Lung (tissue), 12 donors: Measurements from ENCODE around the gene ADK. TPM values are rescaled to one million over a fixed set of nuclear protein-coding genes. Genes with fewer than 3 reads are reported as not detected.
"Not testable (repeated sequence)": the region's sequence is repeated elsewhere in the genome, so short reads cannot be mapped to it uniquely, and the experiment has no call there.

Experiments used
- ATAC-seq: fragments of 200-7000 bp; cut with Tn5 transposase; one replicate; pipeline ENCODE4 v1.9.1; 2020; ENCODE audit warnings: moderate number of reproducible peaks; ENCODE audit not compliant: insufficient read depth, low FRiP score
- DNase-seq, 3 donors: peaks; one replicate each; pipeline ENCODE4 v3.0.0-alpha.2; 2013 to 2017
- H3K27ac ChIP-seq, 2 donors: one replicate each; pipeline ENCODE4 v1.5.1; 2013; ENCODE audit warnings: mild to moderate bottlenecking in 2 of 2, moderate library complexity in 2 of 2, control low read depth in 1 of 2, inconsistent platforms in 1 of 2, low read depth in 1 of 2, low read length in 1 of 2
- H3K27me3 ChIP-seq, 3 donors: one replicate each; pipeline ENCODE4 v1.5.1; 2013; ENCODE audit warnings: low read length in 2 of 3; ENCODE audit not compliant: control insufficient read depth in 3 of 3, insufficient read depth in 3 of 3
- H3K36me3 ChIP-seq, 4 donors: one replicate each; pipeline ENCODE4 v1.5.1; 2013; ENCODE audit warnings: low read length in 4 of 4, mild to moderate bottlenecking in 1 of 4, moderate library complexity in 1 of 4; ENCODE audit not compliant: control insufficient read depth in 4 of 4, insufficient read depth in 4 of 4
- H3K4me1 ChIP-seq, 5 donors: one replicate each; pipeline ENCODE4 v1.5.1; 2013; ENCODE audit warnings: low read length in 5 of 5, mild to moderate bottlenecking in 2 of 5, moderate library complexity in 1 of 5; ENCODE audit not compliant: control insufficient read depth in 5 of 5, insufficient read depth in 5 of 5
- H3K4me3 ChIP-seq: one replicate; pipeline ENCODE4 v1.5.1; 2013; ENCODE audit warnings: mild to moderate bottlenecking, control low read depth, moderate library complexity
- H3K9ac ChIP-seq, 2 donors: one replicate each; pipeline ENCODE4 v1.5.1; 2013; ENCODE audit warnings: low read length in 2 of 2, control low read depth in 1 of 2; ENCODE audit not compliant: insufficient read depth in 1 of 2
- H3K9me3 ChIP-seq, 4 donors: one replicate each; pipeline ENCODE4 v1.5.1; 2013; ENCODE audit warnings: low read length in 3 of 4, mild to moderate bottlenecking in 1 of 4, moderate library complexity in 1 of 4; ENCODE audit not compliant: control insufficient read depth in 4 of 4, insufficient read depth in 3 of 4
- CTCF ChIP-seq: IDR thresholded peaks from 2 replicates; pipeline ENCODE4 v1.5.1; 2012; ENCODE audit warnings: mild to moderate bottlenecking; ENCODE audit errors: control extremely low read depth, extremely low read depth
- WGBS, 2 donors: extraction: QIAGEN DNeasy Blood & Tissue Kit; methylation state at CpG; one replicate each; pipeline ENCODE4 v1.1.7; 2013; 5-methylcytosine and 5-hydroxymethylcytosine counted together
- polyA plus RNA-seq, 2 donors: library from polyadenylated mRNA; stranded (reverse); fragments of 200-250 nt; gene quantifications; one replicate each; pipeline ENCODE4 v1.2.1, GENCODE V29; 2013
- total RNA-seq, 2 donors: library from RNA; depleted of rRNA in 1 of 2; stranded (reverse); fragments of >200 nt in 1 of 2; gene quantifications; one replicate each; pipeline ENCODE4 v1.2.1, GENCODE V29; 2014 to 2021
- donor health status: control.
- donor health status: control.
- donor health status: Bipolar disorder and iron deficiency.
- donor health status: healthy.
- donor health status: DM: yes; HTN: yes; CAD: no.

Gene ADK
- total and polyA plus RNA-seq, 4 donors = 31.6 to 82.3 (median 42.9) TPM

DNA sequence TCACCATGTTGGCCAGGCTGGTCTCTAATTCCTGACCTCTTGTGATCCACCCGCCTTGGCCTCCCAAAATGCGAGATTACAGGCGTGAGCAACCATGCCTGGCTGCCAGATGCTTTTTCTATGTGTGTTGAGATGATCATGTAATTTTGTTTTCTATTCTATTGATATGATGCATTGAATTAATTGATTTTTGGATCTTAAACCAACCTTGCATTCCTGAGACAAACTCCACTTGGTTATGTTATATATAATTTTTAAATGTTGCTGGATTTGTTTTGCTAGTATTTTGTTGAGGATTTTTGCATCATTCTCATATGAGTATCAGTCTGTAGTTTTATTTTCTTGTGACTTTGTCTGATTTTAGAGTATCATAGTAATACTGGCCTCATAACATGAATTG, 192.8 kb downstream of the ADK start:
- TF ChIP-seq CTCF = no peak
- Histone ChIP-seq H3K9ac (no peak overlapping the region), H3K27ac (no peak overlapping the region), H3K4me3 (no peak overlapping the region), H3K9me3 (peaks cover 0 to 13% (median 3%) of the 10 kb centered on the region in 4 donors), H3K4me1 (peaks cover 0 to 2% (median 0%) of the 10 kb centered on the region in 5 donors), H3K36me3 (peaks cover 0 to 1% (median 0%) of the 10 kb centered on the region in 4 donors), H3K27me3 (no peaks in the 10 kb centered on the region)
- no peak for ATAC-seq
- no peak for DNase-seq
- 98 to 99% methylated on average over 3 of the region's 3 CpGs for WGBS, 2 donors

GRCh38 chr10:74344306-74344705, 193.3 kb downstream of the ADK start:
- H3K36me3 ChIP-seq = peaks cover 0 to 1% (median 0%) of the 10 kb centered on the region in 4 donors
- H3K27ac ChIP-seq = no peak overlapping the region
- 96 to 97% methylated on average over 1 of the region's 1 CpG for WGBS, 2 donors
- H3K9me3 ChIP-seq = peaks cover 0 to 13% (median 3%) of the 10 kb centered on the region in 4 donors
- no peak for DNase-seq
- H3K27me3 ChIP-seq = no peaks in the 10 kb centered on the region
- no peak for ATAC-seq
- H3K4me3 ChIP-seq = no peak overlapping the region
- H3K4me1 ChIP-seq = peaks cover 0 to 2% (median 0%) of the 10 kb centered on the region in 5 donors
- no peak for TF ChIP-seq CTCF
- H3K9ac ChIP-seq = no peak overlapping the region

- Histone ChIP-seq H3K27me3 (no peaks in the 10 kb centered on the region), H3K36me3 (peaks cover 0 to 1% (median 0%) of the 10 kb centered on the region in 4 donors), H3K9ac (no peak overlapping the region), H3K27ac (no peak overlapping the region), H3K4me1 (peaks cover 0 to 2% (median 0%) of the 10 kb centered on the region in 5 donors), H3K4me3 (no peak overlapping the region), H3K9me3 (peaks cover 0 to 13% (median 3%) of the 10 kb centered on the region in 4 donors)
- no peak for DNase-seq
- ATAC-seq = no peak
- WGBS, 2 donors = 95 to 99% methylated on average over 6 of the region's 6 CpGs
- TF ChIP-seq CTCF = no peak
Measured at GRCh38 chr10:74347522-74347921, 196.5 kb downstream of the ADK start.

- not testable (repeated sequence) for H3K4me1 ChIP-seq, H3K27me3 ChIP-seq, H3K27ac ChIP-seq, ATAC-seq, DNase-seq, H3K9ac ChIP-seq, H3K36me3 ChIP-seq, H3K4me3 ChIP-seq, H3K9me3 ChIP-seq
- 97 to 98% methylated on average over 3 of the region's 3 CpGs for WGBS, 2 donors
Measured at GRCh38 chr10:74353021-74353420, 202.0 kb downstream of the ADK start.
